Ecto neural progenitor cell (in vitro differentiated cells): ENCODE results near the gene MDGA2.

Source experiments
- DNase-seq: peaks from one replicate; pipeline ENCODE4 v3.0.0-alpha.2; 2018; ENCODE audit warnings: low spot score

MDGA2 gene

GRCh38 chr14:47148686-47149085 is 526.7 kb downstream of the MDGA2 start:
- DNase-seq, result no peak

- no peak for DNase-seq
These were observed 554.8 kb downstream of the MDGA2 start for GRCh38 chr14:47120645-47121044.

- DNase-seq, result no peak
These were observed 571.6 kb downstream of the MDGA2 start for GRCh38 chr14:47103771-47104170.

DNA sequence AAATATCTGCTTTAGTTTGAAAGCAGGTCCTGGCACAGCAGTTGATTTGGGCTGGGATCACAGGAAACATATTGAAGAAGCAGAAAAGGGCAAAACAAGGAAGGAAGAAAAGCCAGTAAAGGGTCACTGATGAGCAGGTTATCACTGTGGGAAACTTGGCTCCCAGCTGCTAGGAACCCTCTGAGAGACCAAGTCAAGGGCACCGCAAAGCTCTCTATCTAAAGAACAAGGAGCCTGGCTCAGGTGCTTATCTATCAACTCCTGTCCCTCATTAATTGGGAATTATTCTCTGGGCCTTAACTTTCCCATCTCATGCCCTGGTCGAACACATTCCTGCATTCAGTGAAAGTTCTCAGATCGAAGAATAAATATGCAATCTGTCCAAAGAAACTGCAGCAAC is 572.9 kb downstream of the MDGA2 start:
- DNase-seq, result no peak

GRCh38 chr14:47085678-47086077 is 589.7 kb downstream of the MDGA2 start:
- no peak for DNase-seq

DNA sequence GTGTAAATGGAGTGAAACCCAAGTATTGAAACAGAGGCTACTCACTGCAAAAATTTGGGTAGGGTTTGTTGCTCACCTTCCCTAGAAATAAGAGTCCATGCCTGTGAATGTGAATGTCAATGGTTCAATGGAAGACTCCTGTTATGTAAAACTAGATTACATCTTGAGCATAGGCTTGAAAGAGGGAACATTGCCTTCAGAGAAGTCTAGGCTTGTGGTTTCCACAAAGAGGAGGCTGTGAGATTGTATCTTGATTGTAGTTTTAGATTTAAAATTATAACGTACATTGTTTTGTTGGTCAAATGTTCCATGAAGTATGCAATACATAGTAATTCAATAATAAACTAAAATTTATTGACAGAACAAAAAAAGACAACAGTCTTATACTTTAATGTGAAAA is 610.1 kb downstream of the MDGA2 start:
- no peak for DNase-seq

DNA sequence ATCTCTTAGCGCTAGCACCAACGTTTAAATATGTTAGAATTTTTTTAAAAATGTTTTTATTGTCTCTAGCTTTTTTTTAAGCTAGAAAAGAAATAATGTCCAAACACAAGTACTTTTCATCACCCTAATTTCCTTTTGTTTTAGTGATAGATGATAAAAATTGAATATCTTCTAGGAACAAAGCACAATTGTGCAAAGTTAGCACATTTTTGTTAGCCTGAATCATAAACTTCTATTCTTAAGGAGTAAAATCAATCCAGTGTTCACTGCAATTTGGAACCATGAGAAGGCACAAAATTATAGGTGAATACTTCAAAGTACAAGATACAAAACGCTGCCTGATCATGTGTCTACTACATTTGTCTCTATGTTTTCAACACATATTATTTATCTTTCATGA is 615.4 kb downstream of the MDGA2 start:
- no peak for DNase-seq

DNA sequence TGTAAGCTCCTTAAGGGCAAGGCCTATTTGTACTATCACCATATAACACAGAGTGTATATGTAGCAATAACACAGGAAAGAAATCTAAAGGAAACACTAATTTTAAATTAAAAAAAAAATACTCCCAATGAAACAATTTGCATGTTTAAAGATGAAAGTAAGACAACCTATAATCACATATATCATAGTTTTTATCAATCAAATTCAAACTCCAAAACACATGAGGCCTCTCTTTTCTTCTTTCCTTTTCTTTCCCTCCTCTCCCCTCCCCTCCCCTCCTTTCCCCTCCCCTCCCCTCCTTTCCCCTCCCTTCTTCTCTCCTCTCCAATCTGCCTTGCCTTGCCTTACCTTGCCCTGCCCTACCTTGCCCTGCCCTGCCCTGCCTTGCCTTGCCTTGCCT is 618.0 kb downstream of the MDGA2 start:
- no peak for DNase-seq

DNA sequence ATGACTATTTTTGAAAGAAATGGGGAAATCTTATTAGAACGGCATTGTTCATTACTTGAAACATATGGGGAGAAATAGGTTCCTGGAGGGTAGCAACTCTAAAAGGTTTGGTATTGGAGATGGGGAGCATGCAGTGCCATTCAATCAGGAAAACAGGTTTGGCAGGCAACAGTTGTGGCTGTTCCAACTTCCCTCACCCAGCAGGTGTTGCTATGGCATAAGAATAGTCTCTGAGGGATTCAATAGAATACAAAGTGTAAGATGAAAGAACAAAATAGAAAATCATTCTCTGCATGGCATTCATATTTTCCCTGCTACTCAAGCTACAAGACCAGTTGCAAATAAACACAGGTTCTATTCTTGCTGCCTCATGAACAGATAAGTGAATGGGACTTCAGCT is 630.6 kb downstream of the MDGA2 start:
- no peak for DNase-seq

- DNase-seq, result no peak
These were observed 634.9 kb downstream of the MDGA2 start for GRCh38 chr14:47040550-47040949.

DNA sequence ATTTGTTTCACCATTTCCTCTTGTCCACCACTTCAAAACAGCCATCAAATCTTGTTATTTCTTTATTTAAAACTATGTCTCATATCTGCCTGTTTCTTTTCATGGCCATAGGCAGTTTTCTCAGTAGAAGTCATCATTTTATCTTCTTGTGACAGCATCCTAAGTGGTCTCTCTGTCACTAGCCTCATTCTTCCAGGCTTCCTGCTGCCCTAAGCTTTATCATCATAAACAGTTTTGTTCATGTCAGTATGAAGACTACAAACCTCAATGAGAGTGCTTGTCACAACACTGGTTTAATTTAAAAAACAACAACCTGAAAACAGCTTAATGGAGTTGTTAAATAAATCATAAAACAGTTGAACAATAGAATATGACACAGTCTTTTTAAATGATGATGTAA is 636.1 kb downstream of the MDGA2 start:
- DNase-seq, result no peak

DNA sequence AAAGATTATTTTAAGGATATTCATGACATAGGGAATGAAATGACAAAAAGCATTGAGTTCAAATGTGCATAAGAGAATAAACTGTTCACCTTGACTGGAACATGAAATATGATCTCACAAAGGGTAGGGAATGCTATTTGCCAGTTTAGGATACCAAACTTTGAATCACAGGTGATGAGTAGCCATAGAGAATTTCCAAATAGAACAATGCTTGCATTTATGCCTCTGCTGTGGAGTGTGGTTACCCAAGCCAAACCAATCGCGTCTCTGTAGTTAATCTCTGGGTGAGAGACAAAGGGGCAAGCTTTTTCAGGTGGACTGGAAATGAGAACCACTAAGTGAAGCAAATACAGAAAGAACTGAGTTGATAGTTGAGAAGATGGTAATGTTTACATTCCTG is 652.7 kb downstream of the MDGA2 start:
- DNase-seq, result no peak

DNA sequence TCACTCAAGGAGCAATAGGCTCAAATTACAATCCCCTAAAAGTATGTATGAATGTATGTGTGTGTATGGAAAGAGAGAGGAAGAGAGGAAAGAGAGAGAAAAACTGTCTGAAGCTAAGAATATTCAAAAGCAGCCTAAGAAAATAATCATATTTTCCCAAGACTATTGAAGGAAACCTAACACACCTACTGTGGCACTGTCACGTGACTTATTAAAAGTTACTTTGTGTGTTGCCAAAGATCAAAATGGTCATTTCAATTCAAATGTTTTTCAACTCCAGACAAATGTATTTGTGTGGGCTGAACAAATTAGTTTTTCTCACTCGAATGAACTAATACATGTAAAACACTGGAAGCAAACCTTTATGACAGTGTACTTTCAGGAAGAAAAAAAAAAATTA is 654.9 kb downstream of the MDGA2 start:
- DNase-seq, result no peak

DNA sequence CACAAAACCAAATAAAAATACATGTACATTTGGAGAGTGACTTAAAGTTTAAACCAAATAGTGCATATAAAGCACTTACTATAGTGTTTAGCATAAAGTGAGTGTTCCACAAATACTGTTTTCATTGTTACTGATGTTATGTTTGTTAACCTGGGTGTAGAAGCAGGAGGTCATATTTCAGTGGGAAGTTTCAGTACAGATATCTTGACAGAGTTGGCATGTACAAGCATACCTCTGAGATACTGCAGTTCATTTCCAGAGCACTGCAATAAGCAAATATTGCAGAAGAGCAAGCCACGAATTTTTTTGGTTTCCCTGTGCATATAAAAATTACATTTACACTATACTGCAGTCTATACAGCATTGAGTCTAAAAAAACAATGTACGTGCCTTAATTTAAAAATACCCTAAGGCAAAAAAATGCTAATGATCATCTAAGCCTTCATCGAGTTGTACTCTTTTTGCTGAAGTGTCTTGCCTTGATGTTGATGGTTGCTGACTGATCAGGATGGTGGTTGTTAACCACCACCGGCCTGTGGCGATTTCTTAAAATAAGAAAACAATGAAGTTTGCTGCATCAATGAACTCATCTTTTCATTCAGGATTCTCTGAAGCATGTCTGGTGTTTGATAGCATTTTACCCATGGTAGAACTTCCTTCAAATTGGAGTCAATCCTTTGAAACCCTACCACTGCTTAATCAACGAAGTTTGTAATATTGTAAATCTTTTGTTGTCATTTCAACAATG is 662.7 kb downstream of the MDGA2 start:
- DNase-seq, result no peak

GRCh38 chr14:47009615-47010014 is 665.8 kb downstream of the MDGA2 start:
- DNase-seq, result no peak

GRCh38 chr14:47008732-47009131 is 666.7 kb downstream of the MDGA2 start:
- no peak for DNase-seq

DNA sequence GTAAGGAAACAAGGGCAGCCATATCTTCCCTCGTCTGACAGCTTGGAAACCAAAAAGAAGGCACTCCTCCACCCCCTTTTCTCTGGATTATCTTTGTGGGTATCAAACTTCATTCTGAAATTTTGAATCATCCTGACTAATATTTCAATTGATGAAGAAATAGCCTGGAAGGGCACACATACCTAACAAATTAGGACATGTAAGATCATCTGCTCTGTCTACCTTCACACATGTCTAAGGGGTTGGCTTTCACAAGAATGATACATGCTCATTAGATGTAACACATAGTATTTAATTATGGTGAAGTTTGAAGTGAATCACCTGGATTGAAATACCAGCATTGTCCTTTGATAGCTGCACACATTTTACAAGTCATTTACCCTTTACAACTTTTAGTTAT is 675.7 kb downstream of the MDGA2 start:
- no peak for DNase-seq

DNA sequence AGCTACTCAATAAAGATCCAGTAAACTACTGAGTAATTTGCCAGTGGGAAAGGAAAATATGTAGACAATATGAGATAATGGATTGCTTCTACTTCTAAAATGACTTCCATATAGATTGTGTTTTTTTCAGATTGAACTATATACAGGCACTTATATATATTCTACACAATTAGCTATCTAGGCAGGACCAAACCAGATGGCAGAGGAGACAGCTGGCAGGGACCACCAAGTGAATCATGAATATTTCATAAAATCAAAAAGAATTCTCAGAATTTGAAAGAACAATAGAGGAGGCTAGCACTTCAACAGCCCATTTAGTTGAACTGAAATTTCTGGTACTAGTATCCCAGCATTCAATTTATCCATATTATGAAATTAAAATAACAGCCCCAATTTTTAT is 685.8 kb downstream of the MDGA2 start:
- no peak for DNase-seq

DNA sequence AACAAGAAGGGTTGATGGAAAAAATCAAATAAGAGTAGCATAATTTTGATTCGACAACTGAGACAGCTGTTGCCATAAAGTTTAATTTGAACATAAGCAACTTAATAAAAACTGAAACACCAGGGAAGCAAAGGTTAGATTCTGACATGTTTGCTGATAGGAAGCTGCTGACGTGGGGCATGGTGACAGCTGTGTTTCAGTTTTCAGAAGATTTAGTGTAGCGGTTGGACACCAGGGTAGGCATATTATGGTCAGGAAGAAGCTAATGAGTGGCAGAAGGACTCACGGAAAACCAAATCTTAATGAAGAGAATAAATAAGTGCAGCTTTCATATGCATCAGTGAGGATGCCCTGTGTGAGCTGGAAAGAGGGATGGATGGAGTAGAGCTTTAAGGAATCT is 687.1 kb downstream of the MDGA2 start:
- no peak for DNase-seq

DNA sequence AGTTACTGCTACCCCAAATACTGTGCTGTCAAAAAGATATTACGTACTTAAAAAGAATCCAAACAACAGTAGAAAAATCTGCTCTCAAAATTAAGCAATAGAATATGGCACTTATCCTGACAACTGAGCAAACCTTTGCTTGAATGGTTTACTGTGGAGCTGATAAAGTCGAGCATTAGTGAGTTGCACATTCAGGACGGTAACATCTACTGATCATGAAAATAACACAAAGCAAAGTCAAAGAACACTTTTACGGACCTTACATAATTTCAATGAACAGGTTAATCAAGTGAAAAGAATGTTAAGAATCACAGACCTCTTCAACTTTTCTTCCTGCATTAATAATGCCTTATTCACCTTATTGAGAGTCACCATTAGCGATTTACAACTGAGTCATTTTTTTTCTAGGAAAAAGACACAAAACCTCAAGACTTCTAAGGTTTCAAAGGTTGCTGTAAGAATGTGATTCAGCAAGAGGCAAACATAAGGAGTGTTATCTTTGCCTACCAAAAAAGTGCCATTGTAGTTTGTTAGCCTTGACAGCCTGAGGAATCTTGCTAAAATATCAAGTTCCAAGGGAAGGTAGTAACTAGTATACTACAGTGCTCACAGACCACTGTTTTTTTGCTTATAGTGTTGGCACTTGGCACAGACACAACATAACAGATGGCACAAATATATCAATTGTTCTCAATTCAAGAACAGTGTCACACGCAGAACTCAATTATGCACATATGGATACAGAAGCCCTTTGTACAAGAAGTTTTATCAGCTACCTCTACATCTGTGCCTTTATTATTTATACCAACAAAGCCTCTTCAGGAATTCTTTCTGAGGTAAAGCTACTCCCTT is 689.6 kb downstream of the MDGA2 start:
- no peak for DNase-seq

DNA sequence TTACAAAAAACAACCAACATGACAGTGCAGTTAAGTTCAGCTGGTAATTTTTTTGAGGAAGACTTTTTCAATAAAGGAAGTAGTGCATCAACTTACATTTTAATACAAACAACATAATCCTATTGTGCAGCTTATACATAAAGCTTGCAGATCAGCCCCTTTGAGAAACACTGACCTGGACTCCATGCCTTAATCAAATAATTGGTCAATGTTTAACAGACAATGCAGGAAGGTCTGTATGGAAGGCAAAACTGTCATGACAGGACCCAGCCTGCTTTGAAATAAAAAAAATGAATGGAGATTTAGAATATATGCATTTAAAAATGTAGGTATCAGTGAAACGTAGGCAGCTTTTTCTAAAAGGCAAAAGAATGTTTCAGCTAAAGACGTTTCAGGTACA is 702.1 kb downstream of the MDGA2 start:
- no peak for DNase-seq

- no peak for DNase-seq
These were observed 711.0 kb downstream of the MDGA2 start for GRCh38 chr14:46964378-46964777.

DNA sequence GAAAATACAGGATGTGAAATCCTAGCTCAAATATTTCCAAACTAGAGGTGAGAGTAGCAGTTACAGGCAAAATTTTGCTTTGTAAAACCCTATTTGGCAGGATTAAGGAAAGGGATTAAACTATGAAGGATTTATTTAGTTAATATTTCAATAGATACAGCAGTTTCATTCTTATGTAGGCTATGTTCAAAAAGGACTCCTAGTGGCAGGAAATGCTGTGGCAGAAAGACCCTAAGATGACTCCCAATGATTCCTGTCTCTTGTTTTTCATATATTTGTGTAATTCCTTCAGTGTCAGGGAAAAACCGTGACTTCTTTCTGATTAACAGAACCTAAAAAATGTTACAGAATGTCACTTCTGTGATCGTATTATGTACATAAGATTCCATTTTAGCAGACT is 724.3 kb downstream of the MDGA2 start:
- no peak for DNase-seq

- no peak for DNase-seq
These were observed 734.8 kb downstream of the MDGA2 start for GRCh38 chr14:46940611-46941010.
